Gastrocnemius medialis (tissue), 4 donors: Measurements from ENCODE around the gene ACAN.

Experiments used
- POLR2A ChIP-seq, 2 donors: fragments of 450-650 bp; IDR thresholded peaks; one replicate each; pipeline ENCODE4 v1.6.1; 2017; ENCODE audit warnings: antibody characterized with exemption in 2 of 2, mild to moderate bottlenecking in 2 of 2, moderate library complexity in 2 of 2
- TF ChIP-seq, protein P1 (sequence below), 5 experiments: fragments of 450-650 bp in 3 of 5; fragments of 200-600 bp in 2 of 5; sonication (generic) in 2 of 5; IDR thresholded peaks in 4 of 5; conservative IDR thresholded peaks in 1 of 5; 1 replicate in 4 of 5; 2 replicates in 1 of 5; pipeline ENCODE4 v1.5.1; 2016 to 2019; ENCODE audit warnings: antibody characterized with exemption in 5 of 5, mild to moderate bottlenecking in 3 of 5, moderate library complexity in 3 of 5

DNA sequence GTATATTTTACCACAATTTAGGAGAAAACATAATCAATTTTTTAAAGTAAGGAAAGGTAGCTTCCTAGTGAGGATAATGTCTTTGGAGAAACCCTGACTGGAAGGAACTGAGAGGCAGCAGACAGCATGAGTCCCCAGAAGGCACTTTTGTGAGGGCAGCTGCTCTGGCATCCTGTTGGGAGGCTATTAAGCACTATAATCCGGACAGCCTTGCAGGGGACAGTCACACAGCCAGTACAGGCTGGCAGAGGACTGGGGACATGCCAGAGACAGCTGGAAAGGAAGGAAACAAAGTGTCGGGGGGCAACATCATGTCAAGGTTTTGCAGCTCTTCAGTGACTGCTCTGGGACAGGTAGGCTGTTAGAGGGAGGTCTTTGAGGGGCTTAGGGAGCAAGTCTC, 15.7 kb downstream of the ACAN start:
- TF ChIP-seq, protein P1, sequence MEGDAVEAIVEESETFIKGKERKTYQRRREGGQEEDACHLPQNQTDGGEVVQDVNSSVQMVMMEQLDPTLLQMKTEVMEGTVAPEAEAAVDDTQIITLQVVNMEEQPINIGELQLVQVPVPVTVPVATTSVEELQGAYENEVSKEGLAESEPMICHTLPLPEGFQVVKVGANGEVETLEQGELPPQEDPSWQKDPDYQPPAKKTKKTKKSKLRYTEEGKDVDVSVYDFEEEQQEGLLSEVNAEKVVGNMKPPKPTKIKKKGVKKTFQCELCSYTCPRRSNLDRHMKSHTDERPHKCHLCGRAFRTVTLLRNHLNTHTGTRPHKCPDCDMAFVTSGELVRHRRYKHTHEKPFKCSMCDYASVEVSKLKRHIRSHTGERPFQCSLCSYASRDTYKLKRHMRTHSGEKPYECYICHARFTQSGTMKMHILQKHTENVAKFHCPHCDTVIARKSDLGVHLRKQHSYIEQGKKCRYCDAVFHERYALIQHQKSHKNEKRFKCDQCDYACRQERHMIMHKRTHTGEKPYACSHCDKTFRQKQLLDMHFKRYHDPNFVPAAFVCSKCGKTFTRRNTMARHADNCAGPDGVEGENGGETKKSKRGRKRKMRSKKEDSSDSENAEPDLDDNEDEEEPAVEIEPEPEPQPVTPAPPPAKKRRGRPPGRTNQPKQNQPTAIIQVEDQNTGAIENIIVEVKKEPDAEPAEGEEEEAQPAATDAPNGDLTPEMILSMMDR (IDR thresholded peaks at IDR 0.05 in 4 of 5, conservative IDR thresholded peaks at IDR 0.05 in 1 of 5): no peak
- TF ChIP-seq POLR2A (IDR thresholded peaks at IDR 0.05): no peak
